HCT116 (cell line): Measurements from ENCODE around the gene CISTR.

Source experiments
- ATF3 ChIP-seq: IDR thresholded peaks from 2 replicates; pipeline ENCODE4 v1.6.1; 2012
- CEBPB ChIP-seq: IDR thresholded peaks from 2 replicates; pipeline ENCODE4 v1.6.1; 2012; ENCODE audit warnings: low read depth
- CTCF ChIP-seq, 3 experiments: fragments of 200-600 bp in 1 of 3; sonication (generic) in 1 of 3; IDR thresholded peaks in 2 of 3; conservative IDR thresholded peaks in 1 of 3; 2 replicates each; pipeline ENCODE4 v1.5.1; 2012 to 2017; ENCODE audit warnings: low read depth in 2 of 3, low read length in 2 of 3, antibody characterized with exemption in 1 of 3, borderline replicate concordance in 1 of 3, control low read depth in 1 of 3, mild to moderate bottlenecking in 1 of 3, mixed read lengths in 1 of 3, mixed run types in 1 of 3, moderate library complexity in 1 of 3; ENCODE audit not compliant: insufficient read depth in 1 of 3
- EZH2phosphoT487 ChIP-seq: fragments of 200-600 bp; IDR thresholded peaks from 2 replicates; pipeline ENCODE4 v1.6.1; 2018; ENCODE audit warnings: antibody characterized with exemption, borderline replicate concordance
- POLR2A ChIP-seq: IDR thresholded peaks from 2 replicates; pipeline ENCODE4 v1.7.0; 2011; ENCODE audit warnings: borderline replicate concordance; ENCODE audit not compliant: insufficient read depth, insufficient read length; ENCODE audit errors: extremely low read depth
- POLR2AphosphoS5 ChIP-seq: IDR thresholded peaks from 2 replicates; pipeline ENCODE4 v1.6.1; 2011; ENCODE audit warnings: mild to moderate bottlenecking, low read depth, low read length, moderate library complexity
- SIN3A ChIP-seq: IDR thresholded peaks from 2 replicates; pipeline ENCODE4 v1.6.1; 2012; ENCODE audit warnings: low read depth
- SP1 ChIP-seq: IDR thresholded peaks from 2 replicates; pipeline ENCODE4 v1.6.1; 2012; ENCODE audit warnings: low read depth
- TCF7L2 ChIP-seq: IDR thresholded peaks from 2 replicates; pipeline ENCODE4 v1.7.0; 2011; ENCODE audit warnings: borderline replicate concordance, inconsistent platforms; ENCODE audit not compliant: insufficient read depth, insufficient read length; ENCODE audit errors: extremely low read depth
- YY1 ChIP-seq: IDR thresholded peaks from 2 replicates; pipeline ENCODE4 v1.6.1; 2011; ENCODE audit warnings: low read length, low read depth, moderate library complexity, mild to moderate bottlenecking; ENCODE audit not compliant: insufficient replicate concordance; ENCODE audit errors: extremely low read depth
- ZBTB33 ChIP-seq: IDR thresholded peaks from 2 replicates; pipeline ENCODE4 v1.6.1; 2011; ENCODE audit warnings: mild to moderate bottlenecking, low read length, moderate library complexity; ENCODE audit not compliant: insufficient replicate concordance; ENCODE audit errors: extremely low read depth
- ZNF274 ChIP-seq: fragments of 200-500 bp; sonication (Bioruptor generic); IDR thresholded peaks from 2 replicates; pipeline ENCODE4 v1.6.1; 2014; ENCODE audit warnings: mild to moderate bottlenecking, low read depth, low read length, inconsistent platforms
- TF ChIP-seq, protein P1 (sequence below): IDR thresholded peaks from 2 replicates; pipeline ENCODE4 v1.6.1; 2012; ENCODE audit warnings: low read depth

GRCh38 chr12:53749986-53750811 lies 1.6 kb downstream of the CISTR start:
- TF ChIP-seq ATF3 (no peak), POLR2A (no peak), SIN3A (no peak), CTCF (IDR thresholded peaks at IDR 0.05 in 2 of 3, conservative IDR thresholded peaks at IDR 0.05 in 1 of 3; ENCODE audit: borderline replicate concordance in 1 of 3, insufficient read depth in 1 of 3, low read depth in 2 of 3, low read length in 2 of 3) (no peak), EZH2phosphoT487 (no peak), SP1 (no peak), ZBTB33 (no peak), POLR2AphosphoS5 (no peak), ZNF274 (no peak), CEBPB (no peak), YY1 (no peak), TCF7L2 (no peak)
- TF ChIP-seq, protein P1, sequence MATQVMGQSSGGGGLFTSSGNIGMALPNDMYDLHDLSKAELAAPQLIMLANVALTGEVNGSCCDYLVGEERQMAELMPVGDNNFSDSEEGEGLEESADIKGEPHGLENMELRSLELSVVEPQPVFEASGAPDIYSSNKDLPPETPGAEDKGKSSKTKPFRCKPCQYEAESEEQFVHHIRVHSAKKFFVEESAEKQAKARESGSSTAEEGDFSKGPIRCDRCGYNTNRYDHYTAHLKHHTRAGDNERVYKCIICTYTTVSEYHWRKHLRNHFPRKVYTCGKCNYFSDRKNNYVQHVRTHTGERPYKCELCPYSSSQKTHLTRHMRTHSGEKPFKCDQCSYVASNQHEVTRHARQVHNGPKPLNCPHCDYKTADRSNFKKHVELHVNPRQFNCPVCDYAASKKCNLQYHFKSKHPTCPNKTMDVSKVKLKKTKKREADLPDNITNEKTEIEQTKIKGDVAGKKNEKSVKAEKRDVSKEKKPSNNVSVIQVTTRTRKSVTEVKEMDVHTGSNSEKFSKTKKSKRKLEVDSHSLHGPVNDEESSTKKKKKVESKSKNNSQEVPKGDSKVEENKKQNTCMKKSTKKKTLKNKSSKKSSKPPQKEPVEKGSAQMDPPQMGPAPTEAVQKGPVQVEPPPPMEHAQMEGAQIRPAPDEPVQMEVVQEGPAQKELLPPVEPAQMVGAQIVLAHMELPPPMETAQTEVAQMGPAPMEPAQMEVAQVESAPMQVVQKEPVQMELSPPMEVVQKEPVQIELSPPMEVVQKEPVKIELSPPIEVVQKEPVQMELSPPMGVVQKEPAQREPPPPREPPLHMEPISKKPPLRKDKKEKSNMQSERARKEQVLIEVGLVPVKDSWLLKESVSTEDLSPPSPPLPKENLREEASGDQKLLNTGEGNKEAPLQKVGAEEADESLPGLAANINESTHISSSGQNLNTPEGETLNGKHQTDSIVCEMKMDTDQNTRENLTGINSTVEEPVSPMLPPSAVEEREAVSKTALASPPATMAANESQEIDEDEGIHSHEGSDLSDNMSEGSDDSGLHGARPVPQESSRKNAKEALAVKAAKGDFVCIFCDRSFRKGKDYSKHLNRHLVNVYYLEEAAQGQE = no peak
